Neuronal stem cell (in vitro differentiated cells): ENCODE results near the gene TMEM82.

Experiments
- DNase-seq: peaks from one replicate; pipeline ENCODE4 v3.0.0-alpha.2; 2013; ENCODE audit warnings: low spot score
- H2AFZ ChIP-seq: one replicate; pipeline ENCODE4 v1.6.1; 2013; ENCODE audit warnings: mild to moderate bottlenecking, low read length, inconsistent platforms
- H2AK5ac ChIP-seq: 2 replicates; pipeline ENCODE4 v1.6.1; 2013; ENCODE audit warnings: low read depth, mild to moderate bottlenecking, inconsistent platforms, low read length, moderate library complexity, mixed read lengths
- H2BK120ac ChIP-seq: 2 replicates; pipeline ENCODE4 v1.6.1; 2013; ENCODE audit warnings: low read depth, mild to moderate bottlenecking, inconsistent platforms, low read length, moderate library complexity, mixed read lengths
- H2BK12ac ChIP-seq: one replicate; pipeline ENCODE4 v1.6.1; 2013; ENCODE audit warnings: low read length, inconsistent platforms
- H2BK15ac ChIP-seq: 2 replicates; pipeline ENCODE4 v1.6.1; 2013; ENCODE audit warnings: mild to moderate bottlenecking, low read length, inconsistent platforms, mixed read lengths
- H2BK5ac ChIP-seq: one replicate; pipeline ENCODE4 v1.6.1; 2013; ENCODE audit warnings: inconsistent platforms, mild to moderate bottlenecking, low read length, moderate library complexity
- H3K14ac ChIP-seq: one replicate; pipeline ENCODE4 v1.6.1; 2013; ENCODE audit warnings: low read length, inconsistent platforms
- H3K18ac ChIP-seq: 2 replicates; pipeline ENCODE4 v1.6.1; 2013; ENCODE audit warnings: low read length, inconsistent platforms
- H3K23ac ChIP-seq: 2 replicates; pipeline ENCODE4 v1.6.1; 2013; ENCODE audit warnings: low read depth, mild to moderate bottlenecking, mixed read lengths, low read length, inconsistent platforms; ENCODE audit not compliant: poor library complexity
- H3K27ac ChIP-seq: replicated peaks from 3 replicates; pipeline ENCODE4 v1.5.1; 2013; ENCODE audit warnings: low read length, inconsistent platforms
- H3K27me3 ChIP-seq, 3 experiments: 2 replicates each; pipeline ENCODE4 v1.6.1; 2013; ENCODE audit warnings: low read length in 3 of 3, mild to moderate bottlenecking in 2 of 3, inconsistent platforms in 1 of 3, low read depth in 1 of 3, mixed read lengths in 1 of 3, moderate library complexity in 1 of 3; ENCODE audit not compliant: control insufficient read depth in 3 of 3, insufficient read depth in 3 of 3
- H3K36me3 ChIP-seq, 2 donors: replicated peaks in 1 of 2; 2 replicates each; pipeline ENCODE4 v1.6.1; 2013; ENCODE audit warnings: low read length in 2 of 2; ENCODE audit not compliant: control insufficient read depth in 2 of 2, insufficient read depth in 2 of 2
- H3K4ac ChIP-seq: 2 replicates; pipeline ENCODE4 v1.6.1; 2013; ENCODE audit warnings: inconsistent platforms, mild to moderate bottlenecking, low read length, moderate library complexity
- H3K4me1 ChIP-seq, 2 donors: 1 replicate in 1 of 2; 2 replicates in 1 of 2; pipeline ENCODE4 v1.6.1; 2013; ENCODE audit warnings: low read length in 2 of 2, low read depth in 1 of 2; ENCODE audit not compliant: control insufficient read depth in 2 of 2, insufficient read depth in 1 of 2
- H3K4me2 ChIP-seq: one replicate; pipeline ENCODE4 v1.6.1; 2013; ENCODE audit warnings: mild to moderate bottlenecking, low read length, inconsistent platforms; ENCODE audit not compliant: insufficient read depth, poor library complexity, severe bottlenecking
- H3K4me3 ChIP-seq, 2 donors: 2 replicates each; pipeline ENCODE4 v1.5.1; 2013; ENCODE audit warnings: low read length in 2 of 2, mild to moderate bottlenecking in 2 of 2, inconsistent platforms in 1 of 2, moderate library complexity in 1 of 2
- H3K79me1 ChIP-seq: one replicate; pipeline ENCODE4 v1.6.1; 2013; ENCODE audit warnings: low read depth, mild to moderate bottlenecking, inconsistent platforms, low read length, moderate library complexity
- H3K9ac ChIP-seq: one replicate; pipeline ENCODE4 v1.6.1; 2013; ENCODE audit warnings: mild to moderate bottlenecking, low read depth, low read length, inconsistent platforms; ENCODE audit not compliant: poor library complexity
- H3K9me3 ChIP-seq, 2 donors: replicated peaks in 1 of 2; 2 replicates each; pipeline versions ENCODE3 to v1.6.1; 2013; ENCODE audit warnings: low read length in 2 of 2, mild to moderate bottlenecking in 2 of 2, inconsistent platforms in 1 of 2, low read depth in 1 of 2, mixed read lengths in 1 of 2, moderate library complexity in 1 of 2; ENCODE audit not compliant: control insufficient read depth in 2 of 2, insufficient read depth in 1 of 2
- H4K8ac ChIP-seq: one replicate; pipeline ENCODE4 v1.6.1; 2013; ENCODE audit warnings: low read depth, mild to moderate bottlenecking, inconsistent platforms, low read length, moderate library complexity
- H4K91ac ChIP-seq: one replicate; pipeline ENCODE4 v1.6.1; 2013; ENCODE audit warnings: low read length, low read depth, mild to moderate bottlenecking, inconsistent platforms; ENCODE audit not compliant: poor library complexity
- WGBS, 2 donors: extraction: QIAGEN DNeasy Blood & Tissue Kit; methylation state at CpG; one replicate each; pipeline ENCODE4 v1.1.7; 2013; ENCODE audit warnings: missing lambda C conversion rate in 2 of 2, mixed read lengths in 1 of 2; ENCODE audit not compliant: insufficient read length in 2 of 2, insufficient replicate concordance in 1 of 2; ENCODE audit errors: extremely low coverage in 2 of 2; 5-methylcytosine and 5-hydroxymethylcytosine counted together

TMEM82 gene

GRCh38 chr1:15731735-15732685 lies 10.3 kb upstream of the TMEM82 start:
- peak overlapping the region; percentile 53 for H2BK5ac ChIP-seq
- no peak overlapping the region for H2AFZ ChIP-seq
- no peak overlapping the region for H3K4ac ChIP-seq
- no peak overlapping the region for H2BK15ac ChIP-seq
- H2AK5ac ChIP-seq: no peak overlapping the region
- no CpG with 5 or more reads among the region's 39 CpGs for WGBS, 2 donors
- H3K27ac ChIP-seq: no peak overlapping the region
- H3K79me1 ChIP-seq: peaks cover 7% of the 10 kb centered on the region
- H2BK120ac ChIP-seq: no peak overlapping the region
- no peak overlapping the region for H4K91ac ChIP-seq
- H3K27me3 ChIP-seq: no peaks in the 10 kb centered on the region
- peak overlapping the region; percentile 71 for H3K14ac ChIP-seq
- peak overlapping the region in 1 of 2 donors; percentile 6 for H3K4me3 ChIP-seq
- H3K4me1 ChIP-seq: peaks cover 0 to 5% of the 10 kb centered on the region in 2 donors
- no peaks in the 10 kb centered on the region for H3K9me3 ChIP-seq
- peaks cover 61 to 83% of the 10 kb centered on the region in 2 donors for H3K36me3 ChIP-seq
- H3K18ac ChIP-seq: no peak overlapping the region
- DNase-seq: no peak
- H4K8ac ChIP-seq: no peak overlapping the region
- H3K23ac ChIP-seq: no peak overlapping the region
- H3K4me2 ChIP-seq: no peak overlapping the region
- no peak overlapping the region for H2BK12ac ChIP-seq
- H3K9ac ChIP-seq: no peak overlapping the region

DNA sequence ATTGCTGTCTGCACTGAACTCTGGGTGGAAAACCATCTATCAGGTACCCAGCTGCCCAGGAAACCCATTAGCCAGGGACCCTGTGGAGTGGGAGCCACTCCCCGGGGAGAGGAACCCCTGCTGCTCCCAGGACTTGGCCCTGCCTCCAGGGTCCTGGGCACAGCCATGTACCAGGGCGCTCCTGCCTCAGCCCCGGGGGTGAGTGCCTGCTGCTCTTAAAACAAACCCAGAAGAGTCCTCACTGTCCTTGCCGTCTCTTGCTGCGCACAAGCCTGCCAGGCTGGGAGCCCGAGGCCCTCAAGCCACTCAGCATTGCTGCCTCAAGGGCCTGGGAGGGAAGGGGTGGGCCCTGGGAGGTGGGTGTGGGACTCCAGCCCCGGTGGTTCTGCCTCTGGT lies 9.6 kb upstream of the TMEM82 start:
- Histone ChIP-seq H3K27me3 (no peaks in the 10 kb centered on the region), H3K23ac (no peak overlapping the region), H2AFZ (no peak overlapping the region), H3K9ac (no peak overlapping the region), H3K4me1 (peaks cover 0 to 5% of the 10 kb centered on the region in 2 donors), H3K79me1 (peaks cover 7% of the 10 kb centered on the region), H2BK15ac (no peak overlapping the region), H3K14ac (no peak overlapping the region), H2BK120ac (no peak overlapping the region), H4K8ac (no peak overlapping the region), H4K91ac (no peak overlapping the region), H3K4me3 (no peak overlapping the region), H2BK5ac (peak overlapping the region; percentile 24), H3K4ac (no peak overlapping the region), H3K4me2 (no peak overlapping the region), H3K9me3 (no peaks in the 10 kb centered on the region), H3K18ac (no peak overlapping the region), H2BK12ac (no peak overlapping the region), H2AK5ac (no peak overlapping the region), H3K36me3 (peaks cover 54 to 76% of the 10 kb centered on the region in 2 donors), H3K27ac (no peak overlapping the region)
- no peak for DNase-seq
- WGBS, 2 donors: no CpG with 5 or more reads among the region's 7 CpGs

- H3K4ac ChIP-seq: no peak overlapping the region
- H3K4me1 ChIP-seq: peaks cover 2 to 5% of the 10 kb centered on the region in 2 donors
- H2AFZ ChIP-seq: no peak overlapping the region
- no CpG with 5 or more reads among the region's 11 CpGs for WGBS, 2 donors
- H3K79me1 ChIP-seq: peaks cover 7% of the 10 kb centered on the region
- H3K23ac ChIP-seq: peak overlapping the region; percentile 73
- no peak overlapping the region for H3K27ac ChIP-seq
- peak overlapping the region; percentile 24 for H2BK5ac ChIP-seq
- H2BK120ac ChIP-seq: no peak overlapping the region
- no peak overlapping the region for H3K9ac ChIP-seq
- H3K27me3 ChIP-seq: no peaks in the 10 kb centered on the region
- no peak overlapping the region for H4K8ac ChIP-seq
- no peak overlapping the region for H3K4me2 ChIP-seq
- no peak overlapping the region for H3K14ac ChIP-seq
- H3K9me3 ChIP-seq: no peaks in the 10 kb centered on the region
- no peak overlapping the region for H2BK15ac ChIP-seq
- no peak overlapping the region for H2BK12ac ChIP-seq
- no peak overlapping the region for H4K91ac ChIP-seq
- peaks cover 49 to 70% of the 10 kb centered on the region in 2 donors for H3K36me3 ChIP-seq
- no peak for DNase-seq
- no peak overlapping the region for H2AK5ac ChIP-seq
- no peak overlapping the region for H3K18ac ChIP-seq
- H3K4me3 ChIP-seq: no peak overlapping the region
These were observed 9.0 kb upstream of the TMEM82 start for GRCh38 chr1:15733218-15733725.

DNA sequence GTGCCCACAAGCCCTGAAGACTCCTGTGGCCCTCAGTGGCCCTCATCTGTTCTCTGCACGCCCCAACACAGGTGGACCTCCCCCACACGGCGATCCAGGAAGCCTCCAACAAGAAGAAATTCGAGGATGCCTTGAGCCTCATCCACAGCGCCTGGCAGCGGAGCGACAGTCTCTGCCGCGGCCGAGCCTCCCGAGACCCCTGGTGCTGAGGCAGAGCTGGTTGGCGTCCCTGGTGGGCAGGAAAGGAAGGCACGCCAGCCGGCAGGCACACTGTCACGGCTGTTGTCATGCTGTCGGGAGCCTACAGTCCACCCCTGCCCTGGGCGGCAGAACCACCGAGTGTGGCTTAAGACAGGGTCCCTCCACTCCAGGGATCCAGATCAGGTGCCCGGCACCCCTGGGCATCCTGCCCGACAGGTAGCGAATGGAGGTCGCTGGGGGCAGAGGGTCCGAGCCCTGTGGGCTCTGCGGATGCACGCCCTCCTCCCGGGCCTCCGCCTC lies 8.5 kb upstream of the TMEM82 start:
- H3K27me3 ChIP-seq: no peaks in the 10 kb centered on the region
- no peak for DNase-seq
- no peak overlapping the region for H2AFZ ChIP-seq
- no peak overlapping the region for H3K4me2 ChIP-seq
- H3K27ac ChIP-seq: no peak overlapping the region
- no peak overlapping the region for H2BK15ac ChIP-seq
- no peak overlapping the region for H3K18ac ChIP-seq
- H4K8ac ChIP-seq: no peak overlapping the region
- H3K9me3 ChIP-seq: no peaks in the 10 kb centered on the region
- WGBS, 2 donors: no CpG with 5 or more reads among the region's 27 CpGs
- no peak overlapping the region for H3K4me3 ChIP-seq
- H3K4me1 ChIP-seq: peaks cover 2 to 5% of the 10 kb centered on the region in 2 donors
- no peak overlapping the region for H4K91ac ChIP-seq
- no peak overlapping the region for H2AK5ac ChIP-seq
- H3K4ac ChIP-seq: no peak overlapping the region
- no peak overlapping the region for H3K9ac ChIP-seq
- H3K23ac ChIP-seq: no peak overlapping the region
- peaks cover 7% of the 10 kb centered on the region for H3K79me1 ChIP-seq
- H2BK12ac ChIP-seq: no peak overlapping the region
- no peak overlapping the region for H2BK120ac ChIP-seq
- peaks cover 44 to 65% of the 10 kb centered on the region in 2 donors for H3K36me3 ChIP-seq
- peak overlapping the region; percentile 38 for H3K14ac ChIP-seq
- H2BK5ac ChIP-seq: peak overlapping the region; percentile 24
